Measurements from ENCODE around the gene IER2. TPM values are rescaled to one million over a fixed set of nuclear protein-coding genes. Genes with fewer than 3 reads are reported as not detected.

IER2 gene
- total and polyA plus RNA-seq, 2 of the 4 experiments (the other 2 are of a cell fraction), result 7.7 to 102 TPM

- H2BK120ac ChIP-seq (ENCODE audit: low read depth, low read length), result no peak overlapping the region
- H3K56ac ChIP-seq (ENCODE audit: extremely low read depth, insufficient read depth, low read length), result no peak overlapping the region
- no peak overlapping the region for H2BK20ac ChIP-seq (ENCODE audit: low read depth, low read length)
- peaks cover 63% of the 10 kb centered on the region for H4K20me1 ChIP-seq (ENCODE audit: insufficient read depth, low read length)
- no peak overlapping the region for H4K5ac ChIP-seq (ENCODE audit: low read depth, low read length)
- no peak overlapping the region for H3K9ac ChIP-seq (ENCODE audit: low read depth, low read length)
- ChIA-PET POLR2A (ENCODE audit: unreplicated experiment) (no interaction called here), CTCF (no interaction called here)
- peaks cover 16% of the 10 kb centered on the region for H3K4me1 ChIP-seq (ENCODE audit: control insufficient read depth, insufficient read depth, low read length)
- BruUV-seq (replicated peaks), result no TSS peak
- no peak for TF ChIP-seq CEBPB (IDR thresholded peaks at IDR 0.05; ENCODE audit: low read depth, low read length)
- no peak overlapping the region for H4K8ac ChIP-seq (ENCODE audit: low read depth in 2 of 2, low read length in 2 of 2)
- peaks cover 23 to 87% of the 10 kb centered on the region in 2 experiments; a peak in 3 of 4 replicates for H3K79me1 ChIP-seq (ENCODE audit: low read depth in 1 of 2, low read length in 2 of 2)
- no peak overlapping the region for H3K4me3 ChIP-seq (ENCODE audit: insufficient read depth, low read depth, low read length)
- intact Hi-C loops (cut with micrococcal nuclease) (no loop called here), dilution Hi-C loops (cut with HindIII; ENCODE audit: low sequenced_read_pairs, unreplicated experiment) (no loop called here), in situ Hi-C loops (cut with MboI; ENCODE audit: low sequenced_read_pairs) (no loop called here)
- ATAC-seq (ENCODE audit: low read depth) (no peak), DNase-seq (no peak)
- H3K14ac ChIP-seq (replicated peaks; ENCODE audit: low read depth, low read length), result no peak overlapping the region
- no peak overlapping the region for H3K18ac ChIP-seq (ENCODE audit: low read depth, low read length)
- H3K4me2 ChIP-seq (ENCODE audit: low read depth, low read length), result no peak overlapping the region
- H2BK15ac ChIP-seq (ENCODE audit: low read depth, low read length), result no peak overlapping the region
- no peak overlapping the region for H2AFZ ChIP-seq (replicated peaks; ENCODE audit: low read length, poor library complexity)
- no peak overlapping the region for H3K4ac ChIP-seq (ENCODE audit: low read depth, low read length)
- H3K9me1 ChIP-seq (ENCODE audit: insufficient read depth, low read length), result peaks cover 22% of the 10 kb centered on the region
- no peaks in the 10 kb centered on the region for H3K9me3 ChIP-seq (ENCODE audit: control insufficient read depth, insufficient read depth, low read length)
- H4K91ac ChIP-seq (ENCODE audit: insufficient read depth, low read depth, low read length), result no peak overlapping the region
- no peaks in the 10 kb centered on the region for H3K27me3 ChIP-seq (ENCODE audit: control insufficient read depth, insufficient read depth, low read length)
- peaks cover 44% of the 10 kb centered on the region for H3K36me3 ChIP-seq (ENCODE audit: control insufficient read depth, insufficient read depth, low read length)
- H3K23ac ChIP-seq (ENCODE audit: low read depth, low read length), result no peak overlapping the region
- H2BK5ac ChIP-seq (ENCODE audit: low read depth, low read length, poor library complexity, severe bottlenecking), result no peak overlapping the region
- H3K27ac ChIP-seq (ENCODE audit: insufficient read depth, low read length), result no peak overlapping the region
- 96% methylated on average over 39 of the region's 60 CpGs; no CpG with 5 or more reads in 1 of the 2 experiments for WGBS, 2 experiments (ENCODE audit: extremely low coverage in 2 of 2, insufficient read length in 1 of 2)
- H2AK5ac ChIP-seq (ENCODE audit: low read depth, low read length), result no peak overlapping the region
- H2AK9ac ChIP-seq (replicated peaks; ENCODE audit: low read depth, low read length, poor library complexity), result no peak overlapping the region
These were observed 14.8 kb upstream of the IER2 start for GRCh38 chr19:13135068-13136062.

Data from IMR-90 (cell line).